ENCODE measurements around the gene TGFB1. TPM values are rescaled to one million over a fixed set of nuclear protein-coding genes. Genes with fewer than 3 reads are reported as not detected.
A peak's percentile ranks its signal among the peaks of the same experiment; 100 is the strongest.

TGFB1 gene
- total and polyA plus RNA-seq, 12 donors = 9.7 to 44.9 (median 13.9) TPM

DNA sequence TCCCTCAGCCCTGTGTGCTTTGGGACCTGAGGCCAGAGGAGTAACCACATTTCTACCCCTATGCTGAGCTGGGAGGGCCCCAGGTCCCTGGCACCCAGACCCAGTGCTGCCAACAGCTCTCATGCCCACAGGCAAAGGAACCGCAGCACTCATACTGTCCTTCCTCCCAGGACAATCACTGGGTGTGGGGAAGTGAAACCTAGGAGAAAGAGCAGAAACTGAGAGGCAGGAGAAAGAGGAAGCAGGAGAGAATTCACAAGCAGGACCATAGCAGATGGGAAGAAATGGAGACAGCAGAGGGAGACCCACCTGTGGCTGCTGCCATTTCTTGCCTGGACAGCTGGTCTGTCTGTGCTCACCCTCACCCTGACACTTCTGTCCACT is 24.9 kb downstream of the TGFB1 start:
- H3K27me3 ChIP-seq = no peaks in the 10 kb centered on the region
- no peak for DNase-seq
- H3K4me3 ChIP-seq = peak overlapping the region in 1 of 10 donors; percentile 40

DNA sequence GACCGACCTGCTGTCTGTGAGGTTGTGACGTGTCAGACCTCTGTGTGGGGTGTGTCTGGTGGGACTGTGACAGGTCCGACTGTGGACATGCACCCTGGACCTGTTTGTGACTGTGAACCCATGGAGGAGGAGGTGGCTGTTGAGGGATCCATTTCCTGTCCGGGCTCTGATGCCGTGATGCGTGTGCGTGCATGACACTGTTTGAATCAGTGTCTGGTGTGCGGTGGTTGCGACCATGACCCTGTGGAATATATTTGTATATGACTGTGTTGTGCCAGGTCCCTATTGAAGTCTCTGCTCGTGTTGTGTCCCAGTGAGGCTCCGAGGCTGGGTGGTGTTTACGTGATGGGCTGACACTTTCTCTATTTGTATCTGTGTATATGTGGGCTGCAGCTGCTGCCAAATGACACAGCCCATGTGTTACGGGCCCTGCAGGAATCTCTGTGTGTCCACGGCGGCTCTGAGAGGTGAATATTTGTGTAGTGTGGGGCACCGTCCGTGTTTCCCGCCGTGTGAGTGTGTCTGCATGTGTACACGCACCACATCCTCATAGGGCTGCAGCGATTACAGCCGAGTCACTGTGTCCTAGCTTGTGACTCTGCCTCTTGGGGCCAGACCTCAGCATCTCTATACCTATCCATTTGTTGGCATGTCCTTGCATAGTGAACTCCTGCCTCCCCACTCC is 25.4 kb downstream of the TGFB1 start:
- intact Hi-C loops (cut with DNase I) = loop anchor here in 3 of 10 donors (10.0 kb wide), 3 partner anchors 107 to 247 kb away; partner anchors contain the start of genes CEACAM21 (in 1 of the 3) and DMAC2 (in 1 of the 3)
- DNase-seq (no peak), ATAC-seq (no peak)
- TF ChIP-seq, protein P1, sequence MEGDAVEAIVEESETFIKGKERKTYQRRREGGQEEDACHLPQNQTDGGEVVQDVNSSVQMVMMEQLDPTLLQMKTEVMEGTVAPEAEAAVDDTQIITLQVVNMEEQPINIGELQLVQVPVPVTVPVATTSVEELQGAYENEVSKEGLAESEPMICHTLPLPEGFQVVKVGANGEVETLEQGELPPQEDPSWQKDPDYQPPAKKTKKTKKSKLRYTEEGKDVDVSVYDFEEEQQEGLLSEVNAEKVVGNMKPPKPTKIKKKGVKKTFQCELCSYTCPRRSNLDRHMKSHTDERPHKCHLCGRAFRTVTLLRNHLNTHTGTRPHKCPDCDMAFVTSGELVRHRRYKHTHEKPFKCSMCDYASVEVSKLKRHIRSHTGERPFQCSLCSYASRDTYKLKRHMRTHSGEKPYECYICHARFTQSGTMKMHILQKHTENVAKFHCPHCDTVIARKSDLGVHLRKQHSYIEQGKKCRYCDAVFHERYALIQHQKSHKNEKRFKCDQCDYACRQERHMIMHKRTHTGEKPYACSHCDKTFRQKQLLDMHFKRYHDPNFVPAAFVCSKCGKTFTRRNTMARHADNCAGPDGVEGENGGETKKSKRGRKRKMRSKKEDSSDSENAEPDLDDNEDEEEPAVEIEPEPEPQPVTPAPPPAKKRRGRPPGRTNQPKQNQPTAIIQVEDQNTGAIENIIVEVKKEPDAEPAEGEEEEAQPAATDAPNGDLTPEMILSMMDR (IDR thresholded peaks at IDR 0.05) = no peak
- Histone ChIP-seq H3K36me3 (peaks cover 0 to 52% (median 0%) of the 10 kb centered on the region in 9 donors), H3K4me3 (peak overlapping the region in 7 of 10 donors; percentile 21 to 49 (median 41)), H3K9me3 (no peaks in the 10 kb centered on the region), H3K4me1 (peaks cover 35 to 81% (median 56%) of the 10 kb centered on the region in 9 donors), H3K27me3 (no peaks in the 10 kb centered on the region), H3K27ac (peak overlapping the region; percentile 67 to 96 (median 88))
- 55 to 63% methylated on average over 22 of the region's 22 CpGs for WGBS, 2 donors

More for the DNA sequence above, 24.9 kb downstream of the TGFB1 start:
- no peaks in the 10 kb centered on the region for H3K9me3 ChIP-seq
- peaks cover 30 to 78% (median 51%) of the 10 kb centered on the region in 9 donors for H3K4me1 ChIP-seq
- 73 to 74% methylated on average over 1 of the region's 1 CpG for WGBS, 2 donors
- H3K27ac ChIP-seq = peak overlapping the region in 8 of 10 donors; percentile 82 to 96 (median 90)
- ATAC-seq = no peak
- TF ChIP-seq, protein P1 (IDR thresholded peaks at IDR 0.05) = no peak
- intact Hi-C loops (cut with DNase I) = loop anchor here in 3 of 10 donors (10.0 kb wide), 3 partner anchors 106 to 246 kb away; partner anchors contain the start of genes CEACAM21 (in 1 of the 3) and DMAC2 (in 1 of the 3)
- H3K36me3 ChIP-seq = peaks cover 0 to 57% (median 0%) of the 10 kb centered on the region in 9 donors

- intact Hi-C loops (cut with DNase I) = loop anchor here in 6 of 10 donors (1.0 to 10.0 kb wide), 6 partner anchors 25 to 247 kb away; partner anchors contain the start of genes CEACAM21 (in 1 of the 6), DMAC2 (in 1 of the 6) and TGFB1 (in 1 of the 6)
- no peaks in the 10 kb centered on the region for H3K9me3 ChIP-seq
- 30 to 35% methylated on average over 30 to 33 of the region's 33 CpGs for WGBS, 2 donors
- peak overlapping the region in 9 of 10 donors; percentile 20 to 49 (median 40) for H3K4me3 ChIP-seq
- TF ChIP-seq, protein P1 (IDR thresholded peaks at IDR 0.05) = peak in 1 of 9 donors; percentile 13
- no peaks in the 10 kb centered on the region for H3K27me3 ChIP-seq
- DNase-seq (peak; percentile 76 to 79), ATAC-seq (peak; percentile 37 to 65 (median 55))
- H3K4me1 ChIP-seq = peaks cover 36 to 87% (median 62%) of the 10 kb centered on the region in 9 donors
- H3K27ac ChIP-seq = peak overlapping the region; percentile 67 to 96 (median 88)
- H3K36me3 ChIP-seq = peaks cover 0 to 52% (median 0%) of the 10 kb centered on the region in 9 donors
These were observed 26.1 kb downstream of the TGFB1 start for GRCh38 chr19:41327576-41328156.

GRCh38 chr19:41327076-41327575 is 26.6 kb downstream of the TGFB1 start:
- peak overlapping the region in 9 of 10 donors; percentile 20 to 49 (median 40) for H3K4me3 ChIP-seq
- no peak for ATAC-seq
- H3K27ac ChIP-seq = peak overlapping the region; percentile 67 to 96 (median 88)
- H3K27me3 ChIP-seq = no peaks in the 10 kb centered on the region
- WGBS, 2 donors = 37 to 47% methylated on average over 13 of the region's 13 CpGs
- no peak for DNase-seq
- intact Hi-C loops (cut with DNase I) = loop anchor here in 6 of 10 donors (1.0 to 10.0 kb wide), 6 partner anchors 25 to 248 kb away; partner anchors contain the start of genes CEACAM21 (in 1 of the 6), DMAC2 (in 1 of the 6) and TGFB1 (in 1 of the 6)
- TF ChIP-seq, protein P1 (IDR thresholded peaks at IDR 0.05) = no peak
- H3K36me3 ChIP-seq = peaks cover 0 to 52% (median 0%) of the 10 kb centered on the region in 9 donors
- H3K9me3 ChIP-seq = no peaks in the 10 kb centered on the region
- peaks cover 39 to 92% (median 68%) of the 10 kb centered on the region in 9 donors for H3K4me1 ChIP-seq

Data from heart right ventricle (tissue), 16 donors.